Fibroblast of skin of left biceps (primary cell): ENCODE measurements around the gene GATA5.

Experiments
- DNase-seq, 2 experiments: peaks; one replicate each; pipeline ENCODE4 v3.0.0-alpha.2; 2013; ENCODE audit warnings: low read depth in 2 of 2

Gene GATA5

GRCh38 chr20:62454904-62455636 lies 20.7 kb downstream of the GATA5 start:
- no peak for DNase-seq

DNA sequence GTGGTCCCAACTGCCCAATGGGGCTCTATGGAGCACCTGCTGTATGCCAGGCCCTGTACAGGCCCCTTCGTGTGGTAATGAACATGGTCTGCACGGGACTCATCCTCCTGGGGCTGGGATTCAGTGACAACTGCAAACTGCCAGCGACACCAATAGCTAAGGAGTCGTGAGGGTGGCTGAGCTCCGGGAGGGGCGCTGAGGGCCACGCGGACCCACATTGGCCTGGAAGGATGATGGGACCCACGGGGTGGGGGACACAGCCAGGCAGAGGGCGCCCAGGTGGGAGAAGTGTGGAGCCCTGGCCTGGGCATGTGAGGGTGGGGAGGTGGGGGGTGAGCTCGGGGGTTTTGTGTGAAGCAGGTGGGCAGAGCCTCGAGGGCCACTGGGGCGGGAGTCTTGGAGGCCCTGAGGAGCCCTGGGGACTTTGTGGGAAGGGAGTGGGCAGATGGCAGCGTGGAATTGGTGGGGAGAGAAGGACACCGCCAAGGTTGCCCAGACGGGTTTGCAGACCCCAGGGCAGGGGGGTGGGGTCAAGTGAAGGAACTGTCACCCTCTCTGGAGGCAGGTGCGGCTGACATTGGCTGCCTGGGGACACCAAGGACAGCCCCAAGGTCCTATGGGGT lies 22.5 kb downstream of the GATA5 start:
- no peak for DNase-seq

DNA sequence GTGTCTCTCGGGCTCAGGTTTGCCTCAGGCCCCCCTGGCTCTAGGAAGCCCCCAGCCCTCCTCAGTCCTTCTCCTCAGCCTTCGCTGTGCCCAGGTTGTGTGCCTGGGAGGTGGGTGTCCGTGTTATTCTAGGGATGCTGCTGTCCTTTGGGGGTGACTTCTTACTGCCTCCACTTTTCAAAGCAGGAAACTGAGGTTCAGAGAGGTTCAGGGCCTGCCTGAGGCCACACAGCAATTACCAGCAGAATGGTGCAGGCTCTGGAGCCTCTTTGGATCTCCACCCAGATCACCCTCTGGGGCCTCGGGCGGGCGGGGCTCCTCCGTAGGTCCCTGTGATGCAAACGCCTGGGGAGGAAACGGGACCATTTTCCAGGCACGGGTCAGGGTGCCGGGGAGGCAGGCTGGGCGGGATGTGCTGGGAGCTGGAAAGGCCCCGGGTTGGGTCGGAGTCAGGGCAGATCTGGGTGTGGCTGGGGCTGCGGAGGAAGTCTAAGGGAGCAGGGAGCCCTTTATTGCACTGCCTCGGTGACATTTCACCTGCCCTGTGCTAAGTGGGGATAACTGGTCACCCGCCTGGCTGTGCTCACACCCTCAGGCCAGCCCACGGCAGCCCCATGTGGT lies 23.2 kb downstream of the GATA5 start:
- no peak for DNase-seq

DNA sequence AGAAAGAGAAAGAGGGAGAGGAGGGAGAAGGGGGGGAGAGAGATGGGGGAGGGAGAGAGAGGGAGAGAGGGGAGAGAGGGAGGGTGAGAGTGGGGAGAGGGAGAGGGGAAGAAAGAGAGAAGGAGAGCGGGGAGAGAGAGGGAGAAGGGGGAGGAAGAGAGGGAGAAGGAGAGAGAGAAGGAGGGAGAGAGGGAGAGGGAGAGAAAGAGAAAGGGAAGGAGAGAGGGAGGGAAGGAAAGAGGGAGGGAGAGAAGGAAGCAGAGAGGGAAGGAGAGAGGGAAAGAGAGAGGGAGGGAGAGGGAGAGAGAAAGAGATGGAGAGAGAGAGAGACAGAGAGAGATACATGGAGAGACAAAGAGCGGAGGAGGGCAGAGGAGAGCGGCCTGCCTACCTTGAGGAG lies 23.8 kb downstream of the GATA5 start:
- no peak for DNase-seq

GRCh38 chr20:62451156-62451767 lies 24.5 kb downstream of the GATA5 start:
- no peak for DNase-seq

DNA sequence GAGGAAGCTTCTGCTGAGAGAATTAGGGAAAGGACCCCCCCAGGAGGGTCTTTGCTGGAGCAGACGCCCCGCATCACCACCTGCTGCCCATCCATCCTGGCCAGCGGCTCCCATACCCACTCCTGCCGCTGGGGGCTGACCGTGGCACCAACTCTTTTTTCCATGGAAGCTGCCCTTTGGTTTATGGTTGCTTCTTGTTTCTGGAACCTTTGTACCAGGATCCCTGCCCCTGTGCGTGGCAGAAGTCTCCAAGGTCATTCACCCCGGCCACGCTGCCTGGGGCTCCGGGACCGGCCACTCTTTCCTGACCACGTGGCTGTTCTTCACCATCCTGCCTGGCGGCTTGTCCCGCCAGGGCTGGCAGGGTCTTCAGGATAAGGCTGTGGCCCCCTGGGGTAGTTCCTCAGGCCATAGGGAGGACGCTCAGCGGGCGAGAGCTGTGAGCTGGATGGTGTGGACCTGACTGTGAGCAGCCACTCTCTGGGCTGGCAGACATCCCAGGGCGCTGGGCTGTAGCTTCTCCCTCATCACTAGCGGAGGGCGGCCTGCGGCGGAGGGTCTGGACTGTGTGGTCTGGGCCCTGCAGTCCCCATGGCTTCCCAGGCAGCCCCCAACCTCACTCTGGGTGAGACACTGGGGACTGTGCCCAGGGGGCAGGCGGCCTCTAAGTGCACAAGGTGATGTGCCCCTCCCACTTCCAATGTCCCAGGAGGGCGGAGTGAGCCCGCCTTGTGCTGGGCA lies 25.7 kb downstream of the GATA5 start:
- DNase-seq: no peak

DNA sequence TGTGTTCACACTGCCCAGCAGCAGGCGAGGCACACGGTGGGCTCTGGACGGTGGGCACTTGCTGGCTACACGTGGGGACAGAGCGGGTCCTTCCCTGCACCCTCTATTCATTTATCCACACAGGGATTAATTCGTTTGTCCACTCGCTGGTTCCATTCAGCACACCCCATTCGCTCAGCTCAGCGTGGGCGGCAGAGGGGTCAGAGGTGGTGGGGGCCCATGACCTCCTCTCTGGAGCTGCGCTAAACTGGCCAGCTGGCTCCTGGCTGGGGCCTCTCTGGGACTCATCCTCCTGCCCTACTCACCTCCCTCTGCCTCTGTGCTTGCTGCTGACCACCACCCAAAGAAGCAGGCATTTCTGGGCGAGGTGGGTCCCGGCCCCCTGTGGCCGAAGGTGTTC lies 27.0 kb downstream of the GATA5 start:
- DNase-seq: no peak

GRCh38 chr20:62448038-62448437 lies 27.8 kb downstream of the GATA5 start:
- no peak for DNase-seq

- no peak for DNase-seq
Observed at GRCh38 chr20:62446888-62447869, 28.6 kb downstream of the GATA5 start.

GRCh38 chr20:62446481-62446880 lies 29.3 kb downstream of the GATA5 start:
- no peak for DNase-seq

DNA sequence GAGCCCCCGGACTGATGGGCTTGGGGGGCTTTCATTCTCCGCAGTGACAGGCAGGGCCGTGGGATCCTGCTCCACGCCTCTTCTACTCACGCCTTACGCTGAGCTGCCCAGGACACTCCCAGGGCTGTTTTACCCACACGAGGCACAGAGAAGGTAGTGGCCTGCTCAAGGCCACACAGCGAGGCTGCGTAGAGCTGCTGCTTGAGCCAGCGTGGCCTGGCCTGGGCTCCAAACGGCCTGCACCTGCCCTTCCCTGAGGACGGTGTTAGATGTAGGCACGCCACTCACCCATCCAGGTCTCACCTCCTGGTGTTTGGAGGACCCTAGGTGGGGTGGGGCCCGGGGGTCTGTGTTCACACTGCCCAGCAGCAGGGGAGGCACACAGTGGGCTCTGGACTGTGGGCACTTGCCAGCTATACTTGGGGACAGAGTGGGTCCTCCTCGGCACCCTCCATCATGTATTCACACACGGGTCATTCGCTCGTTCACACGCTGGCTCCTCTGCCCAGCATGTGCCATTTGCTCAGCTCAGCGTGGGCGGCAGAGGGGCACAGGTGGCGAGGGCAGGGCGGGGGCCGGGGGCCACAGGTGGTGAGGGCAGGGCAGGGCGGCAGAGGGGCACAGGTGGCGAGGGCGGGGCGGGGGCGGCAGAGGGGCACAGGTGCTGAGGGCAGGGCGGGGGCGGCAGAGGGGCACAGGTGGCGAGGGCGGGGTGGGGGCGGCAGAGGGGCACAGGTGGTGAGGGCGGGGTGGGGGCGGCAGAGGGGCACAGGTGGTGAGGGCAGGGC lies 30.0 kb downstream of the GATA5 start:
- DNase-seq: no peak

- no peak for DNase-seq
Observed at GRCh38 chr20:62444286-62444685, 31.5 kb downstream of the GATA5 start.

GRCh38 chr20:62441987-62442539 lies 33.7 kb downstream of the GATA5 start:
- no peak for DNase-seq

GRCh38 chr20:62439218-62439617 lies 36.6 kb downstream of the GATA5 start:
- DNase-seq: no peak

DNA sequence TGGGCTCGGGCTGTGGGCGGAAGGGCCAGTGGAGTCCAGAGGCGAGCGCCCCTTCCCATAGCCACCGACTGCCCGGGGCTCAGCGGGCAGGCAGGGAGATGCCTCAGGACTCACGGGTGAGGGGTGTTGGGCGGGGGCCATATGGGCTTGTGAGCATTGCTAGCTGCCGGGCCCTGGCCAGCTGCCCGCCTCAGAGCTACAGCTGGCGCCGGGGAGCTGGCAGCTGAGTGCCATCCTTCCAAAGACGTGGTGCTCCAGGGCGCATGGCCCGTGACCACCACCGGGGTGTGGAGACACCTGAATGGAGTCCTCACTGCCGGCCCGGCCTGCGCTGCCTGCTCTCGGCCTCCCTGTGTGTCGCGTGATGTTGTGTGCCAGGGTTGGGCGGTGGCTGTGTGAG lies 37.9 kb downstream of the GATA5 start:
- no peak for DNase-seq

DNA sequence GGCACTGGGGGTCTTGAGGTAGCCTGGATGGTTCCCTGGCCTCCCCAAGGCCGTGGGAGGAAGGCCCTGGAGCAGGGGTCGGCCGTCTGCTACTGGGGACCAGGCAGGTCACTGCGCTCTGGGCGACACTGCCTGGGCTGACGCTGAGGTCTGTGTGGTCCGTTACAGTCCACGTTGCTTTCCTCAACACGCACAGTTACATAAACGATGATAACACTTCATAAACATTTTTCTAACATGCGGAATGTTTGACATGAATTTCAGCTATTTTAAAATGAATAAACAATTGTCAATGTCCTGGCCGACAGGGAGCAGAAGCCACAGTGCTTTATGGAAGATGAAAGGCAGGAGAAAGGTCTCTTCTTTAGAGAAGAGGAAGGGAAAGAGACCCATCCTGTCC lies 38.3 kb downstream of the GATA5 start:
- no peak for DNase-seq

- no peak for DNase-seq
Observed at GRCh38 chr20:62436692-62437091, 39.1 kb downstream of the GATA5 start.

DNA sequence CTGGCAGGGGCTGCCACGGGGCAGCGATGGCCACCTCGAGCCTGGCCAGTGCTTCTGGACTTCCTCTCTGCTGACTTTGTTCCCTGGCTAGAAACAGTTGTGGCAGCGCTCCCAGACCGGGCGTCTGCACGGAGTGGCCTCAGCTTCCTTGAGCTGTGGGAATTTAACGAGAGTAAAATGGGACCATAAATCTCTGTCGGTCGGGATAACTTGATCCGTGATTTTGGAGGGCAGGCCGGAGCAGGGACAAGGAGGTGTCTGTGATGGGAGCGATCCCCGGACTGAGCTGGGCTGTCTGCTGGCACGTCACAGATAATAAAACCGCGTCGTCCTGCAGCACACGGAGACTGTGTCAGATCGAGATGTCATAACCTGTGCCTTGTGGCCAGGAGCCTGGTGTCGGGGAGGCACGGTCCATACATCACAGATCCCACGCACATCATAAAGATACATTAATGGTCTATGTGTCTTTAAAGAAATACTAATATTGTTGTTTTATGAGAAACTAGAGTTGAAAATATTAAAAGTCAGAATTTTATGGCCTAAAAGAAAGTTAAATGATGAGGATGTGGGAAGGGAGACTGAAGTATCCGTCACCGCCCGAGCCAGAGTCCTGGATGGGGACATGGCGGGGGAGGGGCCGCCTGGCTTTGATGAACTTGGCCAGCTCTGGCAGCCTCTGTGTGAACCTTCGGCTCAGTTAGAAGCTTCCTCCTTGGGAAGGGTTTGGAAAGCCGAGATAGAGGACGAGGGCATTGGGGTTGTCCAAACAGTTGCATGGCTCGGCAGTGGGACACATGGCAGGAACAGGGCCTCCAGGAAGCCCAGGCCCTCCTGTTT lies 41.9 kb downstream of the GATA5 start:
- DNase-seq: no peak
